Neural cell (in vitro differentiated cells): ENCODE measurements around the gene SPTB. TPM values are rescaled to one million over a fixed set of nuclear protein-coding genes. Genes with fewer than 3 reads are reported as not detected.

ENCODE experiments used
- H2AFZ ChIP-seq: fragments of 200-600, 300-800 bp; sonication (generic), shearing (Covaris generic); 2 replicates; pipeline ENCODE4 v1.6.0; 2014; ENCODE audit warnings: low read depth, mild to moderate bottlenecking, antibody characterized with exemption, low read length, moderate library complexity
- H3F3A ChIP-seq: fragments of 200-600 bp; shearing (Covaris generic); 2 replicates; pipeline ENCODE4 v1.6.1; 2016; ENCODE audit warnings: mild to moderate bottlenecking, moderate library complexity, mixed read lengths, antibody characterized with exemption, low read length; ENCODE audit not compliant: insufficient read depth, poor library complexity, severe bottlenecking
- H3K27ac ChIP-seq: fragments of 200-600, 300-800 bp; sonication (generic), shearing (Covaris generic); 2 replicates; pipeline ENCODE4 v1.5.1; 2014; ENCODE audit warnings: mild to moderate bottlenecking, low read length, moderate library complexity
- H3K27me3 ChIP-seq: fragments of 300-800, 200-600 bp; sonication (generic), shearing (Covaris generic); 2 replicates; pipeline ENCODE4 v1.6.0; 2014; ENCODE audit warnings: mild to moderate bottlenecking, low read depth, low read length, moderate library complexity; ENCODE audit not compliant: insufficient read depth
- H3K36me3 ChIP-seq: fragments of 300-800, 200-600 bp; sonication (generic), shearing (Covaris generic); 2 replicates; pipeline ENCODE4 v1.5.1; 2014; ENCODE audit warnings: mild to moderate bottlenecking, antibody characterized with exemption, low read length, moderate library complexity; ENCODE audit not compliant: insufficient read depth
- H3K4me2 ChIP-seq: fragments of 300-800, 200-600 bp; sonication (generic), shearing (Covaris generic); 2 replicates; pipeline ENCODE4 v1.6.0; 2014; ENCODE audit warnings: mild to moderate bottlenecking, low read length
- H3K4me3 ChIP-seq: fragments of 300-800, 200-600 bp; sonication (generic), shearing (Covaris generic); 2 replicates; pipeline ENCODE4 v1.5.1; 2014; ENCODE audit warnings: mild to moderate bottlenecking, low read length, moderate library complexity
- H3K79me2 ChIP-seq: fragments of 200-600 bp; shearing (Covaris generic); replicated peaks from 2 replicates; pipeline ENCODE4 v1.6.0; 2014; ENCODE audit warnings: mild to moderate bottlenecking, low read length, moderate library complexity; ENCODE audit not compliant: insufficient read depth
- H3K9ac ChIP-seq: fragments of 300-800, 200-600 bp; sonication (generic), shearing (Covaris generic); 2 replicates; pipeline ENCODE4 v1.6.1; 2016; ENCODE audit warnings: mild to moderate bottlenecking, low read length, mixed read lengths
- H3K9me2 ChIP-seq: fragments of 200-600 bp; shearing (Covaris generic); 2 replicates; pipeline ENCODE4 v1.6.1; 2016; ENCODE audit warnings: mild to moderate bottlenecking, low read length, mixed read lengths; ENCODE audit not compliant: insufficient read depth
- H3K9me3 ChIP-seq: fragments of 200-600, 300-800 bp; sonication (generic), shearing (Covaris generic); 2 replicates; pipeline ENCODE4 v1.6.1; 2016; ENCODE audit warnings: mild to moderate bottlenecking, mixed run types, low read length, moderate library complexity, mixed read lengths
- H4K20me1 ChIP-seq: fragments of 200-600 bp; shearing (Covaris generic); 2 replicates; pipeline ENCODE4 v1.6.1; 2016; ENCODE audit warnings: mild to moderate bottlenecking, mixed run types; ENCODE audit not compliant: insufficient read depth
- CTCF ChIP-seq: fragments of 450-650 bp; IDR thresholded peaks from 2 replicates; pipeline ENCODE4 v1.5.1; 2014; ENCODE audit warnings: antibody characterized with exemption, mild to moderate bottlenecking, moderate library complexity; ENCODE audit not compliant: poor library complexity, severe bottlenecking
- EP300 ChIP-seq: fragments of 450-650 bp; conservative IDR thresholded peaks from 2 replicates; pipeline ENCODE4 v1.6.1; 2014; ENCODE audit warnings: antibody characterized with exemption, mild to moderate bottlenecking, moderate library complexity; ENCODE audit not compliant: poor library complexity, severe bottlenecking
- EZH2 ChIP-seq: fragments of 200-600, 300-800 bp; shearing (Covaris generic), sonication (generic); IDR thresholded peaks from 2 replicates; pipeline ENCODE4 v1.6.1; 2014; ENCODE audit warnings: antibody characterized with exemption, low read length, borderline replicate concordance, mild to moderate bottlenecking; ENCODE audit not compliant: insufficient read depth, poor library complexity, severe bottlenecking
- MXI1 ChIP-seq: fragments of 450-650 bp; conservative IDR thresholded peaks from 2 replicates; pipeline ENCODE4 v1.6.1; 2014; ENCODE audit warnings: antibody characterized with exemption, mild to moderate bottlenecking; ENCODE audit not compliant: poor library complexity, severe bottlenecking
- POLR2AphosphoS5 ChIP-seq: IDR thresholded peaks from 2 replicates; pipeline ENCODE4 v1.6.1; 2012
- RAD21 ChIP-seq: fragments of 450-650 bp; conservative IDR thresholded peaks from 2 replicates; pipeline ENCODE4 v1.6.1; 2014; ENCODE audit warnings: antibody characterized with exemption, mild to moderate bottlenecking, moderate library complexity
- REST ChIP-seq: IDR thresholded peaks from 2 replicates; pipeline ENCODE4 v1.6.1; 2012; ENCODE audit warnings: borderline replicate concordance
- SMC3 ChIP-seq: fragments of 450-650 bp; conservative IDR thresholded peaks from 2 replicates; pipeline ENCODE4 v1.6.1; 2014; ENCODE audit warnings: antibody characterized with exemption, mild to moderate bottlenecking, moderate library complexity; ENCODE audit not compliant: poor library complexity
- TAF1 ChIP-seq: IDR thresholded peaks from 2 replicates; pipeline ENCODE4 v1.6.1; 2012; ENCODE audit warnings: low read depth
- polyA plus RNA-seq: library from polyadenylated mRNA; depleted of rRNA; stranded (reverse); fragments of >200 nt; gene quantifications from 2 replicates; pipeline ENCODE4 v1.2.3, GENCODE V29; 2014

The SPTB gene
- polyA plus RNA-seq, 1 donor from 2014 or later = 1.9 TPM

- no peaks in the 10 kb centered on the region for H3K79me2 ChIP-seq
- no peak overlapping the region for H3K4me2 ChIP-seq
- H3K9me2 ChIP-seq = no peaks in the 10 kb centered on the region
- H3K36me3 ChIP-seq = no peaks in the 10 kb centered on the region
- H3K27me3 ChIP-seq = no peaks in the 10 kb centered on the region
- H4K20me1 ChIP-seq = no peaks in the 10 kb centered on the region
- no peak overlapping the region for H3K9ac ChIP-seq
- no peak overlapping the region for H2AFZ ChIP-seq
- H3K9me3 ChIP-seq = no peaks in the 10 kb centered on the region
- no peak overlapping the region for H3K4me3 ChIP-seq
- no peaks in the 10 kb centered on the region for H3F3A ChIP-seq
- TF ChIP-seq TAF1 = no peak
- TF ChIP-seq SMC3 = no peak
- no peak for TF ChIP-seq EP300
- TF ChIP-seq RAD21 = no peak
- no peak for TF ChIP-seq POLR2AphosphoS5
- no peak for TF ChIP-seq MXI1
- TF ChIP-seq CTCF = no peak
- no peak for TF ChIP-seq EZH2
- H3K27ac ChIP-seq = no peak overlapping the region
These were observed 15.4 kb downstream of the SPTB start for GRCh38 chr14:64864258-64864657.

DNA sequence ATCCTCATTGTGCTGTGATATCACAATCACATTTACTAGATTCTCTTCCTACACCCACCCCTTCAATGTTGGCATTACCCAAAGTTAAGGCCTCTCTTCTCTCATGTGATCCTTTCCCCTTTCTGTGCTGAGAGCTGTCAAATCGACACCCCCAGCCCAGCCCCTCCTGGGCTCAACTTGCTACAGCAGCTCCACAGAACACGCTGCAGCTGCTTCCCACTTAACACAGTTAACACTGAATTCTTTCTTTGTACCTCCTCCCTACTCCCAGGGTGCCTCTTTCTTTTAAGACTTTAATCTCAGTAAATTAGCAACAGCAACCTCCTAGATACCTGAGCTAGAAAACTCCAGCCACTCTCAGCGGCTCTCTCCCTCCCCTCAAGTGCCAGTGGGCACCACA, 17.8 kb downstream of the SPTB start:
- H3K9me2 ChIP-seq = no peaks in the 10 kb centered on the region
- no peak for TF ChIP-seq EZH2
- no peak for TF ChIP-seq POLR2AphosphoS5
- TF ChIP-seq EP300 = no peak
- TF ChIP-seq CTCF = no peak
- TF ChIP-seq MXI1 = no peak
- TF ChIP-seq SMC3 = no peak
- TF ChIP-seq TAF1 = no peak
- TF ChIP-seq REST = no peak
- TF ChIP-seq RAD21 = no peak
- no peaks in the 10 kb centered on the region for H3K9me3 ChIP-seq
- H4K20me1 ChIP-seq = no peaks in the 10 kb centered on the region
- no peaks in the 10 kb centered on the region for H3K79me2 ChIP-seq
- H3K27ac ChIP-seq = no peak overlapping the region
- no peak overlapping the region for H3K9ac ChIP-seq
- H3F3A ChIP-seq = no peaks in the 10 kb centered on the region
- H3K27me3 ChIP-seq = no peaks in the 10 kb centered on the region
- H3K36me3 ChIP-seq = no peaks in the 10 kb centered on the region
- no peak overlapping the region for H3K4me3 ChIP-seq
- H3K4me2 ChIP-seq = no peak overlapping the region
- no peak overlapping the region for H2AFZ ChIP-seq
